ENCODE measurements around the gene ESR1.

DNA sequence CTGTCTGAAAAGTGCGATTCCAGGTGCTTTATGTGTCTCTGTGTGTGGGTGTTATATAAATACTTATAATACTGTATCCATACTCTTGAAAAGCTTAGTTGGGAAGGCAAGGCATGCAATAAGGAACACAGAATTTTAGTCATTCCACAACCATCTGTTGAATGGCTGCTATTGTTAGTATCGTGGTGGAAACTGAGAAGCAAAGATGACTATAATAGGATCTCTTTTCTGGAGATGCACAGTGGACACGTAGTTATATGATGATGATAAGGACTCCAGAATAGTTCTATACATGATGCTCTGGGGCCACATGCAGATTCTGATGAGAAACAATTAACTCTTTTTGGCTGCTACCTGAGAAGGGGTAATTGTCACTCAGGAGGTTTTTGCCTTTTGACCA lies 25.2 kb downstream of the ESR1 start:
- TF ChIP-seq CTCF (IDR thresholded peaks at IDR 0.05) (no peak), POLR2A (IDR thresholded peaks at IDR 0.05; ENCODE audit: low read depth) (no peak), EP300 (IDR thresholded peaks at IDR 0.05) (no peak)

Data from esophagus muscularis mucosa (tissue), 4 donors.